Measurements from ENCODE around the gene ALDH1B1.

GRCh38 chr9:38389313-38389712 lies 3.2 kb upstream of the ALDH1B1 start:
- no peak for TF ChIP-seq CTCF (IDR thresholded peaks at IDR 0.05; ENCODE audit: extremely low read depth in 1 of 2, insufficient read depth in 1 of 2, low read depth in 1 of 2, low read length in 2 of 2)
- no peak for TF ChIP-seq POLR2A (IDR thresholded peaks at IDR 0.05; ENCODE audit: low read depth, low read length)
- no peak for TF ChIP-seq MYC (IDR thresholded peaks at IDR 0.05; ENCODE audit: low read depth, low read length)
- no peak for TF ChIP-seq EZH2 (IDR thresholded peaks at IDR 0.05; ENCODE audit: borderline replicate concordance, low read depth, low read length, severe bottlenecking)
- TF ChIP-seq POLR2AphosphoS5 (IDR thresholded peaks at IDR 0.05; ENCODE audit: insufficient read depth, low read depth, low read length) = no peak

Measured in endothelial cell of umbilical vein (primary cell).